ENCODE data around the gene CARD11.

GRCh38 chr7:3067606-3068380 lies 24.1 kb upstream of the CARD11 start:
- TF ChIP-seq, protein P1, sequence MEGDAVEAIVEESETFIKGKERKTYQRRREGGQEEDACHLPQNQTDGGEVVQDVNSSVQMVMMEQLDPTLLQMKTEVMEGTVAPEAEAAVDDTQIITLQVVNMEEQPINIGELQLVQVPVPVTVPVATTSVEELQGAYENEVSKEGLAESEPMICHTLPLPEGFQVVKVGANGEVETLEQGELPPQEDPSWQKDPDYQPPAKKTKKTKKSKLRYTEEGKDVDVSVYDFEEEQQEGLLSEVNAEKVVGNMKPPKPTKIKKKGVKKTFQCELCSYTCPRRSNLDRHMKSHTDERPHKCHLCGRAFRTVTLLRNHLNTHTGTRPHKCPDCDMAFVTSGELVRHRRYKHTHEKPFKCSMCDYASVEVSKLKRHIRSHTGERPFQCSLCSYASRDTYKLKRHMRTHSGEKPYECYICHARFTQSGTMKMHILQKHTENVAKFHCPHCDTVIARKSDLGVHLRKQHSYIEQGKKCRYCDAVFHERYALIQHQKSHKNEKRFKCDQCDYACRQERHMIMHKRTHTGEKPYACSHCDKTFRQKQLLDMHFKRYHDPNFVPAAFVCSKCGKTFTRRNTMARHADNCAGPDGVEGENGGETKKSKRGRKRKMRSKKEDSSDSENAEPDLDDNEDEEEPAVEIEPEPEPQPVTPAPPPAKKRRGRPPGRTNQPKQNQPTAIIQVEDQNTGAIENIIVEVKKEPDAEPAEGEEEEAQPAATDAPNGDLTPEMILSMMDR (IDR thresholded peaks at IDR 0.05) = no peak
- TF ChIP-seq POLR2A (IDR thresholded peaks at IDR 0.05) = no peak

Data from right lobe of liver (tissue), 4 donors.